ENCODE results near the gene FGA. TPM values are rescaled to one million over a fixed set of nuclear protein-coding genes. Genes with fewer than 3 reads are reported as not detected.
"Not testable (repeated sequence)": the region's sequence is repeated elsewhere in the genome, so short reads cannot be mapped to it uniquely, and the experiment has no call there.

FGA gene
- total RNA-seq, 4 donors from 2014 or later, result not detected

DNA sequence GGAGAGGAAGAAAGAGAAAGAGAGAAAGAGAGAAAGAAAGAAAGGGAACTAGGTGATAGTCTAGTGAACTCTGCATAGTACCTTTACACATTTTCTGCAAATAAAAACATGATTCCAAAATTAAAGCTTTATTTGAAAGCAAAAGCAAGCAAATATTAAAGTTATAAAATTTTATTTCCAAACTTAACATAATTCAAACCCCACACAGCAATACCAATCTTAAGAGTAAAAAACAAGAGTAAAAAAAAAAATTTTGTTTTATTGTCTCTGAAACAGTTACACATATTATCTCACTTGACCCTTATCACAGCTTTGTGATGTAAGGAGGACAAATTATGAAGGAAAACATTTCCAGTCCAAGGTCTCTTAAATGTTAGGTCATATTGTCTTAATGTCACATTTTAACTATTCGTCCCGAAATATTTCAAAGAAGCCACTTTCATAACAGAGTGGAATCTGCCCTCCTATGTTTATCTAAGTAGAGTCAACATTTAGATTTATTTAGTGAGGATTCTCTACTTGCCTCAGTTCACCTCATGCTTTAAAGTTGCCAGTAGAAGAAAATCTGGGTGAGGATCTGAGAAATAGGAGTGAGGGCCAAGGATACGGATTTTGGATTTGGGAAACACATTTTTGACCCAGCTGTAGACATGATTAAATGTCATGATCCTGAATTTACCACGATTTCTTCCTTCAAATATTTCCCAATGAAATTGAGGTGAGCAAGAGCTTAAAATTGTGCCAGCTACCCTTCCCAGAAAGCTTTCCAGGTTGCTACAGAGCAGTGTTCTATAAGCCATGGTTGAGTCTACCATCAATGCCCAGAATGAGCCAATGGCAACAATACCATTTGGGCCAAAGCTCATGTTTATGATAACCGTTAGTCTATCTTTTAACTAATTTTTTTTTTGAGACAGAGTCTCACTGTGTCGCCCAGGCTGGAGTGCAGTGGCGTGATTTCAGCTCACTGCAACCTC lies 7.5 kb upstream of the FGA start:
- ATAC-seq (ENCODE audit: low FRiP score), result no peak
- TF ChIP-seq, protein P1, sequence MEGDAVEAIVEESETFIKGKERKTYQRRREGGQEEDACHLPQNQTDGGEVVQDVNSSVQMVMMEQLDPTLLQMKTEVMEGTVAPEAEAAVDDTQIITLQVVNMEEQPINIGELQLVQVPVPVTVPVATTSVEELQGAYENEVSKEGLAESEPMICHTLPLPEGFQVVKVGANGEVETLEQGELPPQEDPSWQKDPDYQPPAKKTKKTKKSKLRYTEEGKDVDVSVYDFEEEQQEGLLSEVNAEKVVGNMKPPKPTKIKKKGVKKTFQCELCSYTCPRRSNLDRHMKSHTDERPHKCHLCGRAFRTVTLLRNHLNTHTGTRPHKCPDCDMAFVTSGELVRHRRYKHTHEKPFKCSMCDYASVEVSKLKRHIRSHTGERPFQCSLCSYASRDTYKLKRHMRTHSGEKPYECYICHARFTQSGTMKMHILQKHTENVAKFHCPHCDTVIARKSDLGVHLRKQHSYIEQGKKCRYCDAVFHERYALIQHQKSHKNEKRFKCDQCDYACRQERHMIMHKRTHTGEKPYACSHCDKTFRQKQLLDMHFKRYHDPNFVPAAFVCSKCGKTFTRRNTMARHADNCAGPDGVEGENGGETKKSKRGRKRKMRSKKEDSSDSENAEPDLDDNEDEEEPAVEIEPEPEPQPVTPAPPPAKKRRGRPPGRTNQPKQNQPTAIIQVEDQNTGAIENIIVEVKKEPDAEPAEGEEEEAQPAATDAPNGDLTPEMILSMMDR (IDR thresholded peaks at IDR 0.05), result no peak
- DNase-seq (ENCODE audit: low spot score), result no peak

DNA sequence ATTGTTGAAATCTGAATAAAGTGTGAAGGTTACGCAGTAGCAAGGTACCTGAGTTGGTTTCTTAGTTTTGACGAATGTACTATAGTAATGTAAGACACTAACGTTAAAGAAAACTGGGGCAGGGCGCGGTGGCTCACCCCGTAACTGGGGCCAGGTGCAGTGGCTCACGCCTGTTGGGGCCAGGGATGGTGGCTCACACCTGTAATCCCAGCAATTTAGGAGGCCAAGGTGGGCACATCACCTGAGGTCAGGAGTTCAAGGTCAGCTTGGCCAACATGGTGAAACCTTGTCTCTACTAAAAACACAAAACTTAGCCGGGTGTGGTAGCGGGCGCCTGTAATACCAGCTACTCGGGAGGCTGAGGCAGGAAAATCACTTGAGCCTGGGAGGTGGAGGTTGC lies 6.7 kb upstream of the FGA start:
- ATAC-seq (ENCODE audit: low FRiP score); DNase-seq (ENCODE audit: low spot score): not testable (repeated sequence)

DNA sequence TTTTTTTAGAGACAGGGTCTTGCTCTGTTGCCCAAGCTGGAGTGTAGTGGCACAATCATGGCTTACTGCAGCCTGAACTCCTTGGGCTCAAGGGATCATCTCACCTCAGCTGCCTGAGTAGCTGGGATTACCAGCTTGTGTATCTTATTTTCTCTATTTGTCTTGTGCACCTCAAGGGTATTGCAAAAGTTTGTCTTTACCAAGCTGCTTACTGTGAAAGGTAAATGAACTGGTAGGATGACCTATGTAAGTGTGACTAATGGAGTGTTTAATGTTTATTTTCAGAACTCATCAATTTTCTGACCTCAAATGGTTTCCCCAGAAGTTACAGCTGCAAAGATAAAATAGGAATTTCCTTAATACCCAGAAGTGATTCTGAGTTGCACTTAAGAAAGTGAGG lies 5.3 kb upstream of the FGA start:
- ATAC-seq (ENCODE audit: low FRiP score) (no peak), DNase-seq (ENCODE audit: low spot score) (no peak)
- TF ChIP-seq, protein P1 (IDR thresholded peaks at IDR 0.05), result no peak

DNA sequence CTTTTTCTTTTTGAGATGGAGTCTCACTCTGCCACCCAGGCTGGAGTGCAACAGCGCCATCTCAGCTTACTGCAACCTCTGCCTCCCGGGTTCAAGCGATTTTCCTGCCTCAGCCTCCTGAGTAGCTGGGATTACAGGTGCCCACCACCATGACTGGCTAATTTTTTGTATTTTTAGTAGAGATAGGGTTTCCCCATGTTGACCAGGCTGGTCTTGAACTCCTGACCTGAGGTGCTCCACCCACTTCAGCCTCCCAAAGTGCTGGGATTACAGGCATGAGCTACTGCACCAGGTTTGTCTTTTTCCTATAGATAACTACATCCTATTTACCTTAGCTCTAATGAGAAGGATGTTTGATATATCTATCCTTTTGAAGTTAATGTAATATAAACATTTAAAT lies 3.8 kb upstream of the FGA start:
- not testable (repeated sequence) for ATAC-seq (ENCODE audit: low FRiP score)

DNA sequence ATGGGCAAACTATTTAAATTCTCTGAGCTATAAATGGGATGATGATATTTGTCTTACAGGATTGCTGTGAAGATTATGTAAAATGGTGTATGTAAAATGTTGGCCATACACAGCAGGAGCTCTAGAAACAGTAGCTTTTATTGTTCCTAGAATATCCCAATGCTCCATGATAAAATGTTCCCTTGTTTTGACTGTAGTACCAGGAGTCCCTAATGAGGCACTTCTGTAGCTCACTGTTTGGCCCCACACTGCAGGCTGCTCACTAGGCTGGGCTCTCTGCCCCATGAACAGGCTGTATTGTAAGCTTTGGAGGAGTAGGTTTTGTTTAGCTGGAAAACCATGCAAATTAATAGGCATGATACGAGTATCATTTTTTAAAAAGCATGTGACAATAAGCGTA lies 3.3 kb upstream of the FGA start:
- TF ChIP-seq, protein P1 (IDR thresholded peaks at IDR 0.05), result no peak
- ATAC-seq (ENCODE audit: low FRiP score) (no peak), DNase-seq (ENCODE audit: low spot score) (no peak)

More for the DNA sequence above, 3.8 kb upstream of the FGA start:
- not testable (repeated sequence) for DNase-seq (ENCODE audit: low spot score)

DNA sequence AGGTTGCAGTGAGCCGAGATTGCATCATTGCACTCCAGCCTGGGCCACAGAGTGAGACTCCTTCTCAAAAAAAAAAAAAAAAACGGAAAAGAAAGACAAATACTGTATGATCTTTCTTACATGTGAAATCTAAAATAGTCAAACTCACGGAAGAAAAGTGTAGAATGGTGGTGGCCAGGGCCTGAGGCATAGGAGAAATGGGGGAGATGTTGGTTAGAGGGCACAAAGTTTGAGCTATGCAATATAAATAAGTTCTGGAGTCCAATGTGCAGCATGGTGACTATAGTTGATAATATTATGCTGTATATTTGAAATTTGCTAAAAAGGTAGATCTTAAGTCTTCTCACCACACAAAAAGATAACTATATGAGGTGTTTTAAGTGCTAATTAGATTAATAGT lies 1.3 kb upstream of the FGA start:
- DNase-seq (ENCODE audit: low spot score), result no peak
- no peak for ATAC-seq (ENCODE audit: low FRiP score)
- TF ChIP-seq, protein P1 (IDR thresholded peaks at IDR 0.05), result no peak

DNA sequence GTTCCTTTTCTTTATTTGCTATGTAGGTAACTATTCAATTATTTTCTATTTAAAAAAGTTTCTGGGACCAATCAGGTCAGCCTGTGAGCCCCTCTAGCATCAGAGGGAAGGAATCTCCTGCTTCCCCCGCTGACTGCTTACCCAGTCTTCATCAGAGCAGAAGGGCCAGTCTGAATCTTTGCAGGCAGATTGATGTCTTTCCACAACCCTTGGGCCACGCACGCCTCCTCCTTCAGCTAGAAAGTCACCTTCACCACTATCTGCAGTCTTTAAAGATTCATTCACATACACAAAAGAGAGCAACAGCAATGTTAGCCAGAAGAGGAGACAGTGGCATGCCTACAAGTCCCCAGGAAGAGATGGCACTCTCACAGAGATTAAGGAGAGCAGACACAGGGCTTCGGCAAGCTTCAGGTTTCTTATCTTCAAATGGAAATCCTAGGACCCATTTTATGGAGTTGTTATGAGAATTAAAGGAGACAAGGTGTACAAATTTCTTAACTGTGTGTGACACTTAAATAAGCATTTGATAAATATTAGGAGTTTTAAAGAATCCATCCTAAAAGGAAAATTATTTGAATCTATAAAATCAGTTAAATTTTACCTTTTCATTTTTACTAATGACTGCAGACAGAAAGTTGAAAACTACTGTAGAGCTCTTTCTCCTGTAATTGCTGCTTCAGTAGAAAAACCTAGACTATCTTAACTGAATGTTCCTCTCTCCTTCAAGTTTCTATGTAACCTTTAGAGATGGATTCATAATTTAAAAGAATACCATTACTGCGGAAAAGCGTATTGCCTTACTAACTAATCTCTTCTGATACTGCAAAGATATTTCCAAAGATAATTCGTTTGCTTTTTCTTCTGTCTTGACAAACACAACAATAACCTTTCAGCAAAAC lies 995 bp downstream of the FGA start:
- TF ChIP-seq, protein P1 (IDR thresholded peaks at IDR 0.05), result no peak
- no peak for ATAC-seq (ENCODE audit: low FRiP score)
- DNase-seq (ENCODE audit: low spot score), result no peak

Data from omental fat pad (tissue), 4 donors.